ENCODE data around the gene ARPC2. TPM values are rescaled to one million over a fixed set of nuclear protein-coding genes. Genes with fewer than 3 reads are reported as not detected.

The ARPC2 gene
- total and polyA plus RNA-seq, 2 of the 13 experiments (the other 11 are each of a cell fraction or from before 2014, with no cell fraction given), result 168 to 303 TPM

DNA sequence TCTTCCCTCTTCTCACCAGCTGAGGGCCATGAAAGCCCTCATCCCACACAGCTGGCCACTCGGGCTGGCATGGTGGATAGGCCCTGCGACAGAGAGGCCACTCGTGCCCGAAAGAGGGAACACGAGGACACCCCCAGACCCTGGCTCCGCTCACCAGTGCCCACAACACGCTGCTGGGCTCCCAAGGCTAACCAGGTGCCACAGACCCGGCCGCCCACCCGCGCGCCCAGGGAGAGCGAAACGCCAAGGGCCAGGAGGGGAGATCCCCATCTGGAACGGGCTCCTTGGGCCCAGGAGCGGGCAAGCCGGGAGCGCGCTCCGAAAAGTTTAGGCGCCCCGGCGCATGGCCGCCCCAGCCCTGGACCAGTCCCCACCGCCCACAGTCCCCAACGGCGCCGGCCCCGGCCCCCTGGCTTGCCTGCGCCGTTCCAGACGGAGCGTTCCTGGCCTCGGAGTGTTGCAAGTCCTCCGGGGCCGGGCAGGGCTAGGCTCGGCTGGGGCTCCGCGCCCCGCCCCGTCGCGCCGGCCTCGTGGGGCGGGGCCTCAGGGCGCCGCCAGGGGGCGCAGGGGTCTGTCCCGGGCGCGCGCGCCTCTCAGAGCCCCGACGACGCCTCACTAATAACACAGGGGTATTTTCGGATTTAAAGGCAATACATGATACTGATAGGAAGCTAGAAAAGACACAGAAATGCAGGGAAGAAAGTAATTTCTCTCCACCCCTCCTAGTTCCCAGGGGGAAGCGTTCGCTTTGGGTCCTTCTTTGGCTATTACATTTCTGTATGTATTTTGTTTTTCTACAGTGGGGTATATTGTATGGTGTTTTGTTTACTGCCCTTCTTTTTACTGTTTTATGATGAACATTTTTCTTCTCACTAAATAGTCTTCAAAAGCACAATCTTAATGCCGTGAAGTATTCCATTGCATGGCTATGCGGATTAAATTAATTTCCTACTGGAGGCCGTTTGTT, 75.3 kb downstream of the ARPC2 start, which contains the start of gene TMBIM1 (continued):
- TF ChIP-seq MYNN (CRISPR knock-in tag; IDR thresholded peaks at IDR 0.05; ENCODE audit: low read depth) (0 out of 2 replicates have a peak, but pooled peaks have one; percentile 61), KAT2B (IDR thresholded peaks at IDR 0.05; ENCODE audit: borderline replicate concordance, low read depth, low read length) (no peak), NR3C1 (CRISPR knock-in tag; IDR thresholded peaks at IDR 0.05) (0 out of 2 replicates have a peak, but pooled peaks have one; percentile 22), ZNF619 (CRISPR knock-in tag; IDR thresholded peaks at IDR 0.05) (peak; percentile 57; the same call in 1 of the 2 replicates), TCF12 (IDR thresholded peaks at IDR 0.05) (no peak), TCF12 (CRISPR knock-in tag; IDR thresholded peaks at IDR 0.05) (peak; percentile 94), ZNF816 (CRISPR knock-in tag; IDR thresholded peaks at IDR 0.05; ENCODE audit: borderline replicate concordance) (peak; percentile 77; the same call in 1 of the 2 replicates), MIER2 (CRISPR knock-in tag; IDR thresholded peaks at IDR 0.05) (no peak), ADNP (CRISPR knock-in tag; IDR thresholded peaks at IDR 0.05) (peak; percentile 74; the same call in 1 of the 2 replicates), SYNCRIP (IDR thresholded peaks at IDR 0.05; ENCODE audit: insufficient read depth, low read depth, low read length) (no peak), NR1H2 (CRISPR knock-in tag; IDR thresholded peaks at IDR 0.05; ENCODE audit: borderline replicate concordance, low read depth) (peak; percentile 68; the same call in 1 of the 2 replicates), RBM39 (IDR thresholded peaks at IDR 0.05; ENCODE audit: low read depth, low read length, poor library complexity, severe bottlenecking) (peak; percentile 63), RFXANK (CRISPR knock-in tag; IDR thresholded peaks at IDR 0.05) (no peak), ZBTB20 (CRISPR knock-in tag; IDR thresholded peaks at IDR 0.05; ENCODE audit: borderline replicate concordance, low read depth) (no peak), ZNF33A (CRISPR knock-in tag; IDR thresholded peaks at IDR 0.05; ENCODE audit: borderline replicate concordance) (0 out of 2 replicates have a peak, but pooled peaks have one; percentile 60)
- TF ChIP-seq, protein P1, sequence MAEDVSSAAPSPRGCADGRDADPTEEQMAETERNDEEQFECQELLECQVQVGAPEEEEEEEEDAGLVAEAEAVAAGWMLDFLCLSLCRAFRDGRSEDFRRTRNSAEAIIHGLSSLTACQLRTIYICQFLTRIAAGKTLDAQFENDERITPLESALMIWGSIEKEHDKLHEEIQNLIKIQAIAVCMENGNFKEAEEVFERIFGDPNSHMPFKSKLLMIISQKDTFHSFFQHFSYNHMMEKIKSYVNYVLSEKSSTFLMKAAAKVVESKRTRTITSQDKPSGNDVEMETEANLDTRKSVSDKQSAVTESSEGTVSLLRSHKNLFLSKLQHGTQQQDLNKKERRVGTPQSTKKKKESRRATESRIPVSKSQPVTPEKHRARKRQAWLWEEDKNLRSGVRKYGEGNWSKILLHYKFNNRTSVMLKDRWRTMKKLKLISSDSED (CRISPR knock-in tag; IDR thresholded peaks at IDR 0.05), result no peak
- TF ChIP-seq, protein P2, sequence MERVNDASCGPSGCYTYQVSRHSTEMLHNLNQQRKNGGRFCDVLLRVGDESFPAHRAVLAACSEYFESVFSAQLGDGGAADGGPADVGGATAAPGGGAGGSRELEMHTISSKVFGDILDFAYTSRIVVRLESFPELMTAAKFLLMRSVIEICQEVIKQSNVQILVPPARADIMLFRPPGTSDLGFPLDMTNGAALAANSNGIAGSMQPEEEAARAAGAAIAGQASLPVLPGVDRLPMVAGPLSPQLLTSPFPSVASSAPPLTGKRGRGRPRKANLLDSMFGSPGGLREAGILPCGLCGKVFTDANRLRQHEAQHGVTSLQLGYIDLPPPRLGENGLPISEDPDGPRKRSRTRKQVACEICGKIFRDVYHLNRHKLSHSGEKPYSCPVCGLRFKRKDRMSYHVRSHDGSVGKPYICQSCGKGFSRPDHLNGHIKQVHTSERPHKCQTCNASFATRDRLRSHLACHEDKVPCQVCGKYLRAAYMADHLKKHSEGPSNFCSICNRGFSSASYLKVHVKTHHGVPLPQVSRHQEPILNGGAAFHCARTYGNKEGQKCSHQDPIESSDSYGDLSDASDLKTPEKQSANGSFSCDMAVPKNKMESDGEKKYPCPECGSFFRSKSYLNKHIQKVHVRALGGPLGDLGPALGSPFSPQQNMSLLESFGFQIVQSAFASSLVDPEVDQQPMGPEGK (CRISPR knock-in tag; IDR thresholded peaks at IDR 0.05), result peak; percentile 75
- TF ChIP-seq, protein P3, sequence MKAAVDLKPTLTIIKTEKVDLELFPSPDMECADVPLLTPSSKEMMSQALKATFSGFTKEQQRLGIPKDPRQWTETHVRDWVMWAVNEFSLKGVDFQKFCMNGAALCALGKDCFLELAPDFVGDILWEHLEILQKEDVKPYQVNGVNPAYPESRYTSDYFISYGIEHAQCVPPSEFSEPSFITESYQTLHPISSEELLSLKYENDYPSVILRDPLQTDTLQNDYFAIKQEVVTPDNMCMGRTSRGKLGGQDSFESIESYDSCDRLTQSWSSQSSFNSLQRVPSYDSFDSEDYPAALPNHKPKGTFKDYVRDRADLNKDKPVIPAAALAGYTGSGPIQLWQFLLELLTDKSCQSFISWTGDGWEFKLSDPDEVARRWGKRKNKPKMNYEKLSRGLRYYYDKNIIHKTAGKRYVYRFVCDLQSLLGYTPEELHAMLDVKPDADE (CRISPR knock-in tag; IDR thresholded peaks at IDR 0.05), result no peak
- TF ChIP-seq, protein P4, sequence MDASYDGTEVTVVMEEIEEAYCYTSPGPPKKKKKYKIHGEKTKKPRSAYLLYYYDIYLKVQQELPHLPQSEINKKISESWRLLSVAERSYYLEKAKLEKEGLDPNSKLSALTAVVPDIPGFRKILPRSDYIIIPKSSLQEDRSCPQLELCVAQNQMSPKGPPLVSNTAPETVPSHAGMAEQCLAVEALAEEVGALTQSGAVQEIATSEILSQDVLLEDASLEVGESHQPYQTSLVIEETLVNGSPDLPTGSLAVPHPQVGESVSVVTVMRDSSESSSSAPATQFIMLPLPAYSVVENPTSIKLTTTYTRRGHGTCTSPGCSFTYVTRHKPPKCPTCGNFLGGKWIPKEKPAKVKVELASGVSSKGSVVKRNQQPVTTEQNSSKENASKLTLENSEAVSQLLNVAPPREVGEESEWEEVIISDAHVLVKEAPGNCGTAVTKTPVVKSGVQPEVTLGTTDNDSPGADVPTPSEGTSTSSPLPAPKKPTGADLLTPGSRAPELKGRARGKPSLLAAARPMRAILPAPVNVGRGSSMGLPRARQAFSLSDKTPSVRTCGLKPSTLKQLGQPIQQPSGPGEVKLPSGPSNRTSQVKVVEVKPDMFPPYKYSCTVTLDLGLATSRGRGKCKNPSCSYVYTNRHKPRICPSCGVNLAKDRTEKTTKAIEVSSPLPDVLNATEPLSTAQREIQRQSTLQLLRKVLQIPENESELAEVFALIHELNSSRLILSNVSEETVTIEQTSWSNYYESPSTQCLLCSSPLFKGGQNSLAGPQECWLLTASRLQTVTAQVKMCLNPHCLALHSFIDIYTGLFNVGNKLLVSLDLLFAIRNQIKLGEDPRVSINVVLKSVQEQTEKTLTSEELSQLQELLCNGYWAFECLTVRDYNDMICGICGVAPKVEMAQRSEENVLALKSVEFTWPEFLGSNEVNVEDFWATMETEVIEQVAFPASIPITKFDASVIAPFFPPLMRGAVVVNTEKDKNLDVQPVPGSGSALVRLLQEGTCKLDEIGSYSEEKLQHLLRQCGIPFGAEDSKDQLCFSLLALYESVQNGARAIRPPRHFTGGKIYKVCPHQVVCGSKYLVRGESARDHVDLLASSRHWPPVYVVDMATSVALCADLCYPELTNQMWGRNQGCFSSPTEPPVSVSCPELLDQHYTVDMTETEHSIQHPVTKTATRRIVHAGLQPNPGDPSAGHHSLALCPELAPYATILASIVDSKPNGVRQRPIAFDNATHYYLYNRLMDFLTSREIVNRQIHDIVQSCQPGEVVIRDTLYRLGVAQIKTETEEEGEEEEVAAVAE (CRISPR knock-in tag; IDR thresholded peaks at IDR 0.05; ENCODE audit: borderline replicate concordance), result no peak; the same call in 1 of the 2 replicates
